ENCODE measurements around the gene AJM1.

GRCh38 chr9:136854842-136855460 is 12.7 kb downstream of the AJM1 start:
- TF ChIP-seq POLR2A (IDR thresholded peaks at IDR 0.05) (no peak), CTCF (IDR thresholded peaks at IDR 0.05) (no peak)

Data from gastroesophageal sphincter (tissue), 3 donors.